Lower leg skin (tissue), 4 donors: ENCODE measurements around the gene PGK1. TPM values are rescaled to one million over a fixed set of nuclear protein-coding genes. Genes with fewer than 3 reads are reported as not detected.

ENCODE experiments used
- DNase-seq, 2 donors: peaks; one replicate each; pipeline ENCODE4 v3.0.0-alpha.2; 2019; ENCODE audit warnings: low spot score in 2 of 2
- H3K4me3 ChIP-seq: fragments of 200-600 bp; sonication (generic); 2 replicates; pipeline ENCODE4 v1.5.1; 2017; ENCODE audit warnings: mild to moderate bottlenecking, low read depth; ENCODE audit not compliant: poor library complexity, severe bottlenecking
- POLR2A ChIP-seq, 2 donors: fragments of 450-650 bp; IDR thresholded peaks; one replicate each; pipeline ENCODE4 v1.6.1; 2016 to 2017; ENCODE audit warnings: antibody characterized with exemption in 2 of 2, mild to moderate bottlenecking in 1 of 2, moderate library complexity in 1 of 2
- WGBS, 2 donors: methylation state at CpG; one replicate each; pipeline ENCODE4 v1.1.5; 2018; 5-methylcytosine and 5-hydroxymethylcytosine counted together
- intact Hi-C: fragments of 100-400 bp; cut with DNase I; formaldehyde crosslinking; loops from one replicate; pipeline ENCODE4 v1.15.0; 2023; ENCODE audit warnings: low total_unique reads
- total RNA-seq, 4 donors: library from RNA; depleted of rRNA; stranded (reverse); fragments of >200 nt; gene quantifications; one replicate each; pipeline ENCODE4 v1.1.0, GENCODE V29; 2016
- TF ChIP-seq, protein P1 (sequence below), 3 donors: fragments of 450-650 bp; IDR thresholded peaks; one replicate each; pipeline ENCODE4 v1.5.1; 2016; ENCODE audit warnings: antibody characterized with exemption in 3 of 3, mild to moderate bottlenecking in 3 of 3, moderate library complexity in 2 of 3

PGK1 gene
- total RNA-seq, 4 donors from 2014 or later = 151 to 246 (median 179) TPM

DNA sequence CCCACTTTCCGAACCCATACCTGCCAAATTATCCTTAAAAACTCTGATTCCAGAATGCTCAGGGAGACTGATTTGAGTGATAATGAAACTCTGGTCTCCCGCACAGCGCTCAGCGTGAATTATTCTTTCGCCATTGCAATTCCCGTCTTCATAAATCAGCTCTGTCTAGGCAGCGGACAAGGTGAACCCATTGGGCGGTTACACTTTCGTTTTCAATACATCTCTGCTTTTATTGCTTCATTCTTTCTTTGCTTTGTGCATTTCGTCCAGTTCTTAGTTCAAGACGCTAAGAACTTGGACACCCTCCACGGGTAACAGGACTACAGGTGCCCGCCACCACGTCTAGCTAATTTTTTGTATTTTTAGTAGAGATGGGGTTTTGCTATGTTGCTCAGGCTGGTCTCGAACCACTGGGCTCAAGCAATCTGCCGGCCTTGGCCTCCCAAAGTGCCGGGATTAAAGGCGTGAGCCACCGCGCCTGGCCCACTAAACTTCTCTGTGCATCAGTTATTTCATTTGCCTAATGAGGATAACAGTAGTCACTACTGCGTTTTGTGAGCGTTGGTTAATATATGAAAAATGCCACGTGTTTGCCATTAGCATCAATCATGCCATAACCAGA, 936 bp upstream of the PGK1 start:
- intact Hi-C loops = no loop called here
- TF ChIP-seq POLR2A (IDR thresholded peaks at IDR 0.05) = no peak
- TF ChIP-seq, protein P1, sequence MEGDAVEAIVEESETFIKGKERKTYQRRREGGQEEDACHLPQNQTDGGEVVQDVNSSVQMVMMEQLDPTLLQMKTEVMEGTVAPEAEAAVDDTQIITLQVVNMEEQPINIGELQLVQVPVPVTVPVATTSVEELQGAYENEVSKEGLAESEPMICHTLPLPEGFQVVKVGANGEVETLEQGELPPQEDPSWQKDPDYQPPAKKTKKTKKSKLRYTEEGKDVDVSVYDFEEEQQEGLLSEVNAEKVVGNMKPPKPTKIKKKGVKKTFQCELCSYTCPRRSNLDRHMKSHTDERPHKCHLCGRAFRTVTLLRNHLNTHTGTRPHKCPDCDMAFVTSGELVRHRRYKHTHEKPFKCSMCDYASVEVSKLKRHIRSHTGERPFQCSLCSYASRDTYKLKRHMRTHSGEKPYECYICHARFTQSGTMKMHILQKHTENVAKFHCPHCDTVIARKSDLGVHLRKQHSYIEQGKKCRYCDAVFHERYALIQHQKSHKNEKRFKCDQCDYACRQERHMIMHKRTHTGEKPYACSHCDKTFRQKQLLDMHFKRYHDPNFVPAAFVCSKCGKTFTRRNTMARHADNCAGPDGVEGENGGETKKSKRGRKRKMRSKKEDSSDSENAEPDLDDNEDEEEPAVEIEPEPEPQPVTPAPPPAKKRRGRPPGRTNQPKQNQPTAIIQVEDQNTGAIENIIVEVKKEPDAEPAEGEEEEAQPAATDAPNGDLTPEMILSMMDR (IDR thresholded peaks at IDR 0.05) = no peak
- H3K4me3 ChIP-seq = no peak overlapping the region
- DNase-seq = no peak
- 65 to 68% methylated on average over 23 of the region's 23 CpGs for WGBS, 2 donors

DNA sequence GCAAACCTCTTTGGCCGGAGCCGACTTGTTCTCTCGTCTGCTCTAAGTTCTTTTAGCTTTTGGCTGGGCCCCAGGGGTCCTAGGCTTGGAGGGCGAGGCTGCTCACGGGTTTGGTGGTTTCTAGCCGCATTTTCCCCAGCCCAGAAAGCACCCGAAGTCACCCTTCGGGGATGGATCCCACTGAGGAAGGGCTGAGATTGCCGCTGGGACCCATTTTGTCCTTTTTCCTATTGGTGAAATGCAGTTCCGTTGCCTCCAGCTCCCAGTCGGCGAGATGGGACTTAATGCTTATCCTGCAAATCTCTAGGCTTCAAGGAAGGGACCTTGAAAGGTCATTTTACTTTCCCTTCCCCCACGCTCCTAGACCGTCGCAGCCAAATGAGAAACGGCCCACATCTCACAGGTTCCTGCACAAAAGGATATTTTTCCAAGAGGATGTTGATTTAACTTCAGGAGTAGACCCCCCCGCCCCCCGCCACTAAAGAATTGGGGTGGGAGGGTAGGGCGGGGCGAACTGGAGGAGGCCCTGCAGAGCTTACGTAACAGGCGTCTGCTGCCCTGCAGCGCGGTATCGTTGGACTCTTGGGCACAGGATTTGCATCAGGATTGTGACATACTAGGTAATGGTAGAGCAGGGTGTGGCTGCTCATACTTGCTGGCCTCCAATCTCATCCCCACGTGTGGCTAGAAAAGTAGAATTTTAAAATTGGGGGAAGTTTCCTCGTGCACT, 564 bp downstream of the PGK1 start:
- peak overlapping the region; percentile 84 for H3K4me3 ChIP-seq
- intact Hi-C loops = no loop called here
- TF ChIP-seq, protein P1 (IDR thresholded peaks at IDR 0.05) = no peak
- no peak for TF ChIP-seq POLR2A (IDR thresholded peaks at IDR 0.05)
- WGBS, 2 donors = 0 to 33% methylated on average over 27 of the region's 27 CpGs
- DNase-seq = peak; percentile 42 to 90

DNA sequence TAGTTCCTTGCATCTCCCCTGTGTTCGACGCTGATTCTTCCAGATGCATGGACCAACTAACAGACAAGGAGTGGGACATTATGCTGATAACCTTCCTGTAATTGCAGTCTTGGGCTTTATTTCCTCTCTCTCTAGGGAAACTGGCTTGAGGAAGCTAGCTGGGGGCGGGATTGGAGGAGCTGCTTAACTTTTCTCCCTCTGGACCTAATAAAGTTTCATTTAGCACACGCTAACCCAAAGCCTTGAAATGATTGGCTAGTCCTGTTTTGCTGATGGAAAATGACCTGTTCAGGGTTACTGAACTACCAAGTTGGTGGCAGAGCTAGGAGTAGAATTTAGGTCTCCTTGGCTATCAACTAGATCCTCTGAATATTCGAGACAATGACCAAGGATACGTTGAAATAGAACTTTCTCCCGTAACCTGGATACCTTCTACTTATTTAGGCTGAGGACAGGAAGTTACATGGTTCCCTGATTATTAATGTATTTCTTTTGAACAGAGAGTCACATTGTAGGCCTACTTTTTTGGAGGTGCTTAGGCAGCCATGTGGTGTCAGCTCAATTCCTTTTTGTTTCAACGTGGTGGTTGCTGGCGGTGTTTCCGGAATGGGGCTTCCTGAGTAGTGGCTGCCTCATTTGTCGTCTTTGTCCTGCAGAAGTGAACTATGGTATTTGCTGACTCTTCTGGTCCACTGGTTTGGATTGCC, 2.0 kb downstream of the PGK1 start:
- no peak for DNase-seq
- intact Hi-C loops = no loop called here
- TF ChIP-seq POLR2A (IDR thresholded peaks at IDR 0.05) = no peak
- TF ChIP-seq, protein P1 (IDR thresholded peaks at IDR 0.05) = no peak
- 53 to 69% methylated on average over 11 of the region's 11 CpGs for WGBS, 2 donors
- no peak overlapping the region for H3K4me3 ChIP-seq

DNA sequence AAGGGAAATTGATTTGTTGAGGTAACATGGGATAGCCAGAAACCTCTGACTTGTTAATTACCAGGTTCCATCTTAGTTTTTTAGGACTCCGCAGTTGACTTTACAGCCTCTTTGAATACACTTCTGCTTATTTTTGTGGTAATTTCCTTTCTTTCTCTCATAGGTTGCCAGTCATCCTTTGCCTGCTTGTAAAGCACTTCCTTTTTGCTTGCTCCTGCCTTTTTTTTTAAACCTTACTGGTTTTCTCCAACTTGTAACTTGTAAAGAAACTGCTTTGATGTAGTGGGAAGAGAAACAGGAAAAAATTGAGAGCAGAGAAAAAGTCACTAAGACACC, 2.6 kb downstream of the PGK1 start:
- no peak overlapping the region for H3K4me3 ChIP-seq
- no peak for DNase-seq
- WGBS, 2 donors = 78 to 85% methylated on average over 1 of the region's 1 CpG
- intact Hi-C loops = no loop called here
- no peak for TF ChIP-seq POLR2A (IDR thresholded peaks at IDR 0.05)
- TF ChIP-seq, protein P1 (IDR thresholded peaks at IDR 0.05) = no peak

DNA sequence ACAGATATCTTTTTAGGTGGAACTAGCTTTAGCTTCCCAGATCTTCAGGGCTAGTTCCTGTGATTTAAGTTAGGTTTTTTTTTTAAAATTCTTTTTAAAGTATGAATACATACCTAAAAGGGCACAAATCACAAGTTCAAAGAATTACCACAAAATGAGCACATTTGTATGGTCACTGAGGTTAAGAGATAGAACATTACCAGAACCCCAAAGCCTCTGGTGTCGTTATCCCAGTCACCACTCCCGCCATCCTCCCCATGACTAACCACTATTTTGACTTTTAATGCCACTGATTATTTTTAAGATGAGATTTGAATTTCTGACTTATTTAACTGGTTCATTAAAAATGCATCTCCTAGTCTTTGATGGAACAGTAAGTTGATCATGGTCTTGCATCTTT, 5.4 kb downstream of the PGK1 start:
- H3K4me3 ChIP-seq = no peak overlapping the region
- DNase-seq = no peak
- intact Hi-C loops = no loop called here
- 77 to 78% methylated on average over 2 of the region's 2 CpGs for WGBS, 2 donors
- no peak for TF ChIP-seq POLR2A (IDR thresholded peaks at IDR 0.05)
- TF ChIP-seq, protein P1 (IDR thresholded peaks at IDR 0.05) = no peak
